NCI-H226 (cell line): Measurements from ENCODE around the gene SRRM2.
A peak's percentile ranks its signal among the peaks of the same experiment; 100 is the strongest.

Experiments
- DNase-seq: peaks from one replicate; pipeline ENCODE4 v3.0.0-alpha.2; 2015

Gene SRRM2

DNA sequence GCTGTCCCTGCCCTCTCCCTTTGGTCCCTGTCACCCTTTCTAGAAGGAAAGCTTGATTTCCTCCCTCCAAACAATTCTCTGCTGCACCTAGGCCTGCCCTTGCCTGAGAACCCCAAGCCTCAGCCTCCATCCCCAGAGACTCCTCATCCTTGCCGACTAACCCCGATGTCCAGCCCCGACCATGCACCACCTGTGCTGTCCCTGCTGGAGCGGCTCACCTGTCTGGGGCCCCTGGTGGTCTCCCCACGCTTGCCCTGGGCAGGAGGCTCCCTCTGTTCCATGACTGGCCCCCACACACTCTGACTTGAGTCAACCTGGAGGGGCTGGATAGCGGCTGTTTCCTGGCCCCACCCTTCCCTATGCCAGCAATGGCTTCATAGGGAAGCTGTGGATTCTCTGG, 12.0 kb upstream of the SRRM2 start:
- DNase-seq, result no peak

- DNase-seq, result no peak
These were observed 11.3 kb upstream of the SRRM2 start for GRCh38 chr16:2741168-2741567.

- no peak for DNase-seq
These were observed 10.0 kb upstream of the SRRM2 start for GRCh38 chr16:2742323-2743006.

DNA sequence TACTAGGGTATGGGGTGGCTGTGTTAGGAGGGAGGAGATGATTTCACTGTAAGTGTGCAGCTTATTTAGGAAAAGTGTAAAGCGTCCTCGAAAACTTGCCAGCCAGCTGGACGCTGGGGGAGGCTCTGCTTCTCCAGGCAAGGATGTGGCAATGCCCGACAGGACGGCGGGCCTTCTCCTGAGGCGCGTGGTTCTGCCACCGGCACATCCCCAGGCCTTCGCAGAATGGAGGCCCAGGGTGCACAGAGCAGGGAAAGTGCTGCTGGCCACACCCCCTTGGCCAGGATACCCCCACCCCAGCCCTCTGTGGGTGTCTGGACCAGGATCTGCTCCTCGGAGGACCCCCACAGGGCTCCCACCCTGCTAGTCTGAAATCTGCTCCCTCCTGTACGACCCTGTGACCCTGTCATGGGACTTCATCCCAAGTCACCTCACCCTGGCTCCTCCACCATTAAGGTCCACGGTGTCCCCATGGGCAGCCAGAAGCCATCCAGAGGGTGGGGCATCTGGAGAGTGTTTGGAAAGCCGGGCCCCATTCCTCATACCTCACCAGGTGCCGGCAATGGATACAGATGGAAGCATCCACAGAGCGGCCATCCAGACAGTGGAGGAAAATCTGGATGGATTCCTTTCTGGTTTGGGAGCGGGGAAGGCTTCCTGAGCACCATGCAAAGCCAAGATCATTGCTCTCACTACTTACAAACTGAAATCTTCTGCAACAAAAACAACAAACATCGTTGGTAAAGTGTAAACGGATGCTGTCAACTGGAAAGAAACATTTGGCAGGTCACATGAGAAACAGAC, 9.2 kb upstream of the SRRM2 start:
- DNase-seq, result no peak

GRCh38 chr16:2744711-2745110, 7.7 kb upstream of the SRRM2 start:
- DNase-seq, result no peak

DNA sequence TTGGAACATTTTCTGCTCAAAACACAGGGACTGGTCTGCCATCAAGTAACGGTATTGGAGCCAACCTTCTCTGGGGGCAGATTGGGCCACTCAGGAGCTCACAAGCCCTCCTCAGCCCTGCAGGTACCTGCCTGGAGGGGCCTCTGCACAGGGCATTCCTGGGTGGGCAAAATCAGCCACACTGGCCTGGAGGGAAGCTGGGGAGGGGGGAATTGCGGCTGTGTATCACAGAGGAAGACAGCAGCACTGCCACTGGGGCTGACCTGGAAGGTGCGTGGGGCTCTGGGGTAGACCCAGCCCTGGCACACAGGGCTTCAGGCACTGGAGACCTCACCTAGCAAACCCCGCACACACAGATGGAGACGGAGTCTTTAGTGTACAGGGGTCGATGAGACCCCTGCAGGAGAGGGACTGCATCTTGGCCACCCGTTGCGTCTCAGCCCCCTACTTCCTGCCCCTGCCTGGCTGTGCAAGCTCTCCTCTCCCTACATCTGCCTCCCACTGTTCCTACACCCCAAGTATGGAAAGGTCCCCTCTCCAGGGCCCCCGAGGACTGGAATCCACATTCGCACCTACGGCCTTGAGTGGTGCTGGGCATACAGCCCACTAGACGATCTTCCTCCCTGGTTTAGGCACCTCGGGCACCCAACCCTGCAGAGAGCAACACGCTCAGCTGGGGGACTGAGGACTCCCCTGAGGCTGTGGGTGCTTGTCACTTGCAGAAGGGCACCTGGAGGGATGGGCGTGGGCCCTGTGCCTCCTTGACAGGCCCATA, 7.1 kb upstream of the SRRM2 start:
- DNase-seq, result no peak

DNA sequence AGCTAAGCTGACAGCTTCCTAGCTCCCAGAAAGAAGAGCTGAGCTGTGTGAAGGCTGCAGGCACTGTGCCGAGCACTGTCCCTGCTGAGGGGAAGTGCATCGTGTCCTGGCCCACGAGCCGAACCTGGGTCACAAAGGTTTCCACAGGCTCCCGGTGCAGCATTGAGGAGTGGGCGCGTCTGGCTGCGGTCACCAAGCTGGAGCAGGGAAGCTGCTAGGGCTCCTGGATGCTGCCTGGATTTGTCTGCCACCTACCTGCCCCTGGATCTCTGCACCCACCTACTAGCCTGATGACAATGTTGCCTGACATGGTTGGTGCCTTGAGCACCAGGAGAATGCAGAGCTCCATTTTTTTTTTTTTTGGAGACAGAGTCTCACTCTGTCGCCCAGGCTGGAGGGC, 6.5 kb upstream of the SRRM2 start:
- DNase-seq, result no peak

DNA sequence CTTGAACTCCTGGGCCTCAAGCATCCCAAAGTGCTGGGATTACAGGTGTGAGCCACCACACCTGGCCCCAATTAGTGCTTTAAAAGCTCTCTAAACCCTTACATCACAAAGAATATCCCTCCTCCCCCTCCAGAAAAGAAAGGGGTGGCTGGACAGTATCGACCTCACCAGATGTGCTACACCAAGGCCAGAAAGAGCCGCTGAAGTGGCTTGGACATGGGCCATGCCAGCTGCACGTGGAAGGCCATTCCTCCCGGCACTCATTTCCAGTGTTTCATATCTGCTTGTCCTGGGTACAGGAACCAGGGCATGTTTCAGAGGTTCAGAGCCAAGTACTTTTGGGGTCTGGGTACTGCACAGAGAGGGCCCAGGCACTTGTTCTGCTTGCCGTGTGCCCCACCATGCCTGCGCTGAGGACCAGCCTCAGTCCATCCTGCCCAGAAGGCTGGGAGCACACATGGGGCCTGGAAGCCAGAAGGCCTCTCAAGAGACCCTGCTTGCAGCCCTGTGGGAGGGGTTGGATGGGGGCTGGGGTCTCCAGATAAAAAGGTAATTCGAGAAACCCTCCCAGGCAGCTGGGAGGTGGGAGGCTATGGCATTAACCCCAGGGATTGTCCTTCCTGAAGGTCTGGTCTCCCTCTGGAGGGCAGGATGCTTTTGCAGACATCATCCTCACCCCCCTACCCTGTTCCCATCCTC, 3.5 kb upstream of the SRRM2 start:
- no peak for DNase-seq

- DNase-seq, result no peak
These were observed 3.0 kb upstream of the SRRM2 start for GRCh38 chr16:2749476-2749875.

DNA sequence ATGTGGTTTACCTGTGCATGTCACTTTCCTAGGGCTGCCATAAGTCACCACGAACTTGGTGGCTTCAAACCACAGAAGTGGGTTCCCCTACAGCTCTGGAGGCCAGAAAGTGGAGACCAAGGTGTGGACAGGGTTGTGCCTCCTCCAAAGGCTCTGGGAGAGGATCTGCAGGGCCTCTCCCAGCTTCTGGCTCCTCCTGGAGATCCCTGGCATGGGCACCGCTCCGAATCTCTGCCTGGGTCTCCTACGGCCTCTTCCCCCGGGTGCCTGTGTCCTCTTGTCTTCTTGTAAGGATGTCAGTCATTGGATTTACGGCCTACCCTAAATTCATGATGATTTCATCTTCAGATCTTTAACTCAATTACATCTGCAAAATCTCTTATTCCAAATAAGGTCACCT, 2.5 kb upstream of the SRRM2 start:
- no peak for DNase-seq

GRCh38 chr16:2751577-2752034, 832 bp upstream of the SRRM2 start:
- DNase-seq, result no peak

- DNase-seq, result peak; percentile 72
These were observed 653 bp downstream of the SRRM2 start for GRCh38 chr16:2752850-2753732.

DNA sequence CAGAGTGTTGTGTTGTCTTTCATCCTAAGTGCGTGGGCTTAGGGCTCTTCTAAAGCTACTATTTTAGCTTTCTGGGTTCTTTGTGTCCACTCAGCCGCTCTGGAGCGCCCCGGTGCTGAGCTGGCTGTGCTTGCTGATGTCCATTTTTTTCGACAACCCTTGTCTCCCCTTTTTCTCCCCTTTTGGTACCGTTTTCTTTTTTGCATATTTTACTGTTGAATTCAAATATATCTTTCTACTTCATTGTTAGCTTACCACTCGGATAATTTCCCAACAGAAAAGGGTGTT, 1.2 kb downstream of the SRRM2 start:
- DNase-seq, result no peak

GRCh38 chr16:2755158-2755557, 2.7 kb downstream of the SRRM2 start:
- DNase-seq, result no peak

DNA sequence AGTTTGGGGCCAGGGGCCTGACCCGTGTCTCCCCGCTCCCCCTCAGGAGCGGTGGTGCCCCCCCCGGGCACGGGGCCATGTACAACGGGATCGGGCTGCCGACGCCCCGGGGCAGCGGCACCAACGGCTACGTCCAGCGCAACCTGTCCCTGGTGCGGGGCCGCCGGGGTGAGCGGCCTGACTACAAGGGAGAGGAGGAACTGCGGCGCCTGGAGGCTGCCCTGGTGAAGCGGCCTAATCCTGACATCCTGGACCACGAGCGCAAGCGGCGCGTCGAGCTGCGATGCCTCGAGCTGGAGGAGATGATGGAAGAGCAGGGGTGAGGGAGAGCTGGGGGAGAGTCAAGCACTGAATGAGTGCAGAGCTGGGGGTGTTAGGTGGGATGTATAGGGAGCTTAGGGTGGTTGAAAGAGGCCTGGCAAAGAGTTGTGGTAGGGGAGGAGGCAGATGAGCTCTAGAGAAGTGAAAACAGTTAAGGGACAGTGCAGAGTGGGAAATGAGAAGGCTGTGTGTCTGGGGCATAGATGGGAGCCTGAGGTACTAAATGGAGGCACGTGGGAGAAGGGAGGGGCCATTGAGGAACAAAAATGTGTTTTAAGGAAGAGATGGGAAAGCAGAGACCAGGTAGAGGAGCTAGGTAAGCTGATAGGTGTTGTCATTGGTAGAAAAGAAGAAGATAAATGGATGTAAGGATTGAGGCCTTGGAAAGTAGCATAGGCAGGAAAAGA, 4.0 kb downstream of the SRRM2 start:
- DNase-seq, result no peak

DNA sequence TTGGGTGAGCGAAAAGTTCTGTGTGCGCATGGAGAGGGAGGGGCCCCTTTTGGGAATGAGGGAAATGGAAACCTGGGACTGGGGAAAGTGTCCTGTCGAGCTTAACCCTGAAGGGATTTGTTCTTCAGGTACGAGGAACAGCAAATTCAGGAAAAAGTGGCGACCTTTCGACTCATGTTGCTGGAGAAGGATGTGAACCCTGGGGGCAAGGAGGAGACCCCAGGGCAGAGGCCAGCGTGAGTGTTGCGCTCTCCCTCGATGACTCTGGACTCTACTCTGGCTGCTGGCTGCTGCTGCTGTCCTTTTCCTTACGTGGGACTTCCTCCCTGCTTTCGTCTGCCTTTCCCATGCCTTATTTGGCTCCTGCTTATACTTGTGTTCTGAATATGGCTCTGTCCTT, 4.9 kb downstream of the SRRM2 start:
- DNase-seq, result no peak

- DNase-seq, result no peak
These were observed 9.0 kb downstream of the SRRM2 start for GRCh38 chr16:2761472-2761871.

DNA sequence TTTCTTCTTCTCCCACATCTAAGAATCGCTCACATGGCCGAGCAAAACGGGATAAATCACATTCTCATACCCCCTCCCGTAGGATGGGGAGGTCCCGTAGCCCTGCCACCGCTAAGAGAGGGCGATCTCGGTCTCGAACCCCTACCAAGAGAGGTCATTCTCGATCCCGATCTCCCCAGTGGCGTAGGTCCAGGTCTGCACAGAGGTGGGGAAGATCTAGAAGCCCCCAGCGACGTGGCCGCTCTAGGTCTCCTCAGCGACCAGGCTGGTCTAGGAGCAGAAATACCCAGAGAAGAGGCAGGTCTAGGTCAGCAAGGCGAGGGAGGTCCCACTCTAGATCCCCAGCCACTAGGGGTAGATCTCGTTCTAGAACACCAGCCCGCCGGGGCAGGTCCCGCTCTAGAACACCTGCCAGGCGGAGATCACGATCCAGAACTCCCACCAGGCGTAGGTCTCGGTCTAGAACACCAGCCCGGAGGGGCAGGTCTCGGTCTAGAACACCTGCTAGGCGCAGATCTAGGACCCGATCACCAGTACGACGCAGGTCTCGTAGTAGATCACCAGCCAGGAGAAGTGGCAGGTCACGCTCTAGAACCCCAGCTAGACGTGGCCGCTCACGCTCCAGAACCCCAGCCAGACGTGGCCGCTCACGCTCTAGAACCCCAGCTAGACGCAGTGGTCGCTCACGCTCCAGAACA, 9.6 kb downstream of the SRRM2 start:
- DNase-seq, result no peak

DNA sequence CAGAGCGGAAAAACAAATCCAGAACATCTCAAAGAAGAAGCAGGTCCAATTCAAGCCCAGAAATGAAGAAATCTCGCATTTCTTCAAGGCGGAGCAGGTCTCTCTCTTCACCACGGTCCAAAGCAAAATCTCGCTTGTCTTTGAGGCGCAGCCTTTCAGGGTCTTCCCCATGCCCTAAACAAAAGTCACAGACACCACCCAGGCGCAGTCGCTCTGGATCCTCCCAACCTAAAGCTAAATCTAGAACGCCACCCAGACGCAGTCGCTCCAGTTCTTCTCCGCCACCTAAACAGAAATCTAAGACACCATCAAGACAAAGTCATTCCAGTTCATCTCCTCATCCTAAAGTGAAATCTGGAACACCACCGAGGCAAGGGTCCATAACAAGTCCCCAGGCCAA, 10.3 kb downstream of the SRRM2 start:
- no peak for DNase-seq

DNA sequence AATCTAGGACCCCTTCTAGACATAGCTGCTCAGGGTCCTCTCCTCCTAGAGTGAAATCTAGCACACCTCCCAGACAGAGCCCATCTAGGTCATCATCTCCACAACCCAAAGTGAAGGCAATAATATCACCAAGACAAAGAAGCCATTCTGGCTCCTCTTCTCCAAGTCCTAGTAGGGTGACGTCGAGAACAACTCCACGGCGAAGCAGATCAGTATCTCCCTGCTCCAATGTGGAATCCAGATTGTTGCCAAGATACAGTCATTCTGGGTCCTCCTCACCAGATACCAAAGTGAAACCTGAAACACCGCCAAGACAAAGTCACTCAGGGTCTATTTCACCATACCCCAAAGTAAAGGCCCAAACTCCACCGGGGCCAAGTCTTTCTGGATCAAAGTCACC, 10.7 kb downstream of the SRRM2 start:
- no peak for DNase-seq

DNA sequence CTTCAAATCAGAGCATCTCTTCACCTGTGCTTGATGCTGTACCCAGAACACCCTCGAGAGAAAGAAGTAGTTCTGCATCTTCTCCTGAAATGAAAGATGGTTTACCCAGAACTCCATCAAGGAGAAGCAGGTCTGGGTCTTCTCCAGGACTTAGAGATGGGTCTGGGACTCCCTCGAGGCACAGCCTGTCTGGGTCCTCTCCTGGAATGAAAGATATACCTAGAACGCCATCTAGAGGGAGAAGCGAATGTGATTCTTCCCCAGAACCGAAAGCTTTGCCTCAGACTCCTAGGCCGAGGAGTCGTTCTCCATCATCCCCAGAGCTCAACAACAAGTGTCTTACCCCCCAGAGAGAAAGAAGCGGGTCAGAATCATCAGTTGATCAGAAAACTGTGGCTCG, 12.3 kb downstream of the SRRM2 start:
- DNase-seq, result no peak
